NCI-H748 treated with DMSO at 0.1 percent for 48 hours (cell line): Measurements from ENCODE around the gene LGALS7B.
"Not testable (repeated sequence)": the region's sequence is repeated elsewhere in the genome, so short reads cannot be mapped to it uniquely, and the experiment has no call there.

ENCODE experiments used
- DNase-seq: peaks from one replicate; lab custom pipeline; 2025; lab: John Stamatoyannopoulos, UW

The LGALS7B gene

GRCh38 chr19:38788478-38789243, at the start of gene LGALS7B:
Gene LGALS7B (plus strand): TSS chr19:38789200. CDS start chr19:38789227, 27 bp downstream.
- no peak for DNase-seq

GRCh38 chr19:38739440-38740256, 49.4 kb upstream of the LGALS7B start:
- DNase-seq, result no peak

- no peak for DNase-seq
Observed at GRCh38 chr19:38740257-38740592, 48.8 kb upstream of the LGALS7B start.

- no peak for DNase-seq
Observed at GRCh38 chr19:38740932-38741331, 48.1 kb upstream of the LGALS7B start.

GRCh38 chr19:38741670-38742069, 47.3 kb upstream of the LGALS7B start:
- no peak for DNase-seq

- DNase-seq, result no peak
Observed at GRCh38 chr19:38742296-38742695, 46.7 kb upstream of the LGALS7B start.

- DNase-seq, result no peak
Observed at GRCh38 chr19:38742906-38743305, 46.1 kb upstream of the LGALS7B start.

GRCh38 chr19:38743394-38744297, 45.4 kb upstream of the LGALS7B start:
- DNase-seq, result no peak

GRCh38 chr19:38744298-38744681, 44.7 kb upstream of the LGALS7B start, which contains the start of gene CAPN12:
Gene CAPN12 (minus strand): TSS chr19:38744474. CDS start chr19:38744165, 309 bp downstream.
- DNase-seq, result no peak

- DNase-seq, result no peak
Observed at GRCh38 chr19:38744874-38745273, 44.1 kb upstream of the LGALS7B start.

- no peak for DNase-seq
Observed at GRCh38 chr19:38745316-38745715, 43.7 kb upstream of the LGALS7B start.

GRCh38 chr19:38753783-38754182, 35.2 kb upstream of the LGALS7B start:
- not testable (repeated sequence) for DNase-seq

- DNase-seq, result not testable (repeated sequence)
Observed at GRCh38 chr19:38754196-38754595, 34.8 kb upstream of the LGALS7B start.

- no peak for DNase-seq
Observed at GRCh38 chr19:38759590-38760003, 29.4 kb upstream of the LGALS7B start.

- DNase-seq, result not testable (repeated sequence)
Observed at GRCh38 chr19:38760805-38761517, 28.0 kb upstream of the LGALS7B start.

- DNase-seq, result not testable (repeated sequence)
Observed at GRCh38 chr19:38761884-38762389, 27.1 kb upstream of the LGALS7B start.

- no peak for DNase-seq
Observed at GRCh38 chr19:38763795-38764220, 25.2 kb upstream of the LGALS7B start.

GRCh38 chr19:38765214-38765613, 23.8 kb upstream of the LGALS7B start:
- DNase-seq, result no peak

GRCh38 chr19:38766276-38767047, 22.5 kb upstream of the LGALS7B start:
- no peak for DNase-seq

GRCh38 chr19:38769635-38770211, 19.3 kb upstream of the LGALS7B start:
- no peak for DNase-seq
